ENCODE measurements around the gene KIFC1. TPM values are rescaled to one million over a fixed set of nuclear protein-coding genes. Genes with fewer than 3 reads are reported as not detected.

Gene KIFC1
- total and polyA plus RNA-seq, 2 donors from 2014 or later, result 2.3 TPM; not detected in 1

- Histone ChIP-seq H3K27ac (ENCODE audit: low read depth in 2 of 2, low read length in 2 of 2) (no peak overlapping the region), H3K9ac (ENCODE audit: low read length in 3 of 3) (no peak overlapping the region), H3K9me3 (ENCODE audit: control insufficient read depth in 2 of 3, insufficient read depth in 1 of 3, low read length in 3 of 3) (no peaks in the 10 kb centered on the region), H3K27me3 (ENCODE audit: control insufficient read depth, insufficient read depth, low read length) (no peaks in the 10 kb centered on the region), H3K4me3 (ENCODE audit: low read length in 3 of 3) (no peak overlapping the region), H3K36me3 (ENCODE audit: control insufficient read depth in 2 of 3, insufficient read depth in 3 of 3, low read length in 3 of 3) (peaks cover 0 to 5% (median 0%) of the 10 kb centered on the region in 3 donors), H3K4me1 (ENCODE audit: control insufficient read depth in 2 of 3, insufficient read depth in 2 of 3, low read depth in 1 of 3, low read length in 3 of 3) (no peaks in the 10 kb centered on the region)
- FAIRE-seq, result no peak
- no peak for TF ChIP-seq CTCF (IDR thresholded peaks at IDR 0.05; ENCODE audit: borderline replicate concordance, extremely low read depth, insufficient read depth)
- DNase-seq, result no peak
- intact Hi-C loops (cut with DNase I), result no loop called here
Observed at GRCh38 chr6:33446356-33446755, 54.7 kb downstream of the KIFC1 start.

- H3K4me1 ChIP-seq (ENCODE audit: control insufficient read depth in 2 of 3, insufficient read depth in 2 of 3, low read depth in 1 of 3, low read length in 3 of 3), result peaks cover 0 to 9% (median 0%) of the 10 kb centered on the region in 3 donors
- H3K4me3 ChIP-seq (ENCODE audit: low read length in 3 of 3), result no peak overlapping the region
- no peak for TF ChIP-seq CTCF (IDR thresholded peaks at IDR 0.05; ENCODE audit: borderline replicate concordance, extremely low read depth, insufficient read depth)
- no peak overlapping the region for H3K27ac ChIP-seq (ENCODE audit: low read depth in 2 of 2, low read length in 2 of 2)
- no peaks in the 10 kb centered on the region for H3K36me3 ChIP-seq (ENCODE audit: control insufficient read depth in 2 of 3, insufficient read depth in 3 of 3, low read length in 3 of 3)
- H3K9me3 ChIP-seq (ENCODE audit: control insufficient read depth in 2 of 3, insufficient read depth in 1 of 3, low read length in 3 of 3), result no peaks in the 10 kb centered on the region
- DNase-seq, result no peak
- no peaks in the 10 kb centered on the region for H3K27me3 ChIP-seq (ENCODE audit: control insufficient read depth, insufficient read depth, low read length)
- intact Hi-C loops (cut with DNase I), result no loop called here
- H3K9ac ChIP-seq (ENCODE audit: low read length in 3 of 3), result no peak overlapping the region
- no peak for FAIRE-seq
Observed at GRCh38 chr6:33450434-33450833, 58.8 kb downstream of the KIFC1 start.

- FAIRE-seq, result no peak
- DNase-seq, result peak in 1 of 5 donors; percentile 39
- no peaks in the 10 kb centered on the region for H3K27me3 ChIP-seq (ENCODE audit: control insufficient read depth, insufficient read depth, low read length)
- H3K4me3 ChIP-seq (ENCODE audit: low read length in 3 of 3), result no peak overlapping the region
- intact Hi-C loops (cut with DNase I), result no loop called here
- H3K4me1 ChIP-seq (ENCODE audit: control insufficient read depth in 2 of 3, insufficient read depth in 2 of 3, low read depth in 1 of 3, low read length in 3 of 3), result peaks cover 0 to 9% (median 0%) of the 10 kb centered on the region in 3 donors
- peaks cover 0 to 3% (median 0%) of the 10 kb centered on the region in 3 donors for H3K36me3 ChIP-seq (ENCODE audit: control insufficient read depth in 2 of 3, insufficient read depth in 3 of 3, low read length in 3 of 3)
- no peaks in the 10 kb centered on the region for H3K9me3 ChIP-seq (ENCODE audit: control insufficient read depth in 2 of 3, insufficient read depth in 1 of 3, low read length in 3 of 3)
- no peak for TF ChIP-seq CTCF (IDR thresholded peaks at IDR 0.05; ENCODE audit: borderline replicate concordance, extremely low read depth, insufficient read depth)
- H3K9ac ChIP-seq (ENCODE audit: low read length in 3 of 3), result no peak overlapping the region
- no peak overlapping the region for H3K27ac ChIP-seq (ENCODE audit: low read depth in 2 of 2, low read length in 2 of 2)
Observed at GRCh38 chr6:33451606-33452005, 60.0 kb downstream of the KIFC1 start.

- peaks cover 0 to 3% (median 3%) of the 10 kb centered on the region in 3 donors for H3K36me3 ChIP-seq (ENCODE audit: control insufficient read depth in 2 of 3, insufficient read depth in 3 of 3, low read length in 3 of 3)
- H3K27me3 ChIP-seq (ENCODE audit: control insufficient read depth, insufficient read depth, low read length), result no peaks in the 10 kb centered on the region
- H3K27ac ChIP-seq (ENCODE audit: low read depth in 2 of 2, low read length in 2 of 2), result no peak overlapping the region
- H3K4me3 ChIP-seq (ENCODE audit: low read length in 3 of 3), result no peak overlapping the region
- intact Hi-C loops (cut with DNase I), result no loop called here
- H3K9me3 ChIP-seq (ENCODE audit: control insufficient read depth in 2 of 3, insufficient read depth in 1 of 3, low read length in 3 of 3), result no peaks in the 10 kb centered on the region
- no peak for TF ChIP-seq CTCF (IDR thresholded peaks at IDR 0.05; ENCODE audit: borderline replicate concordance, extremely low read depth, insufficient read depth)
- peak in 1 of 5 donors; percentile 44 for DNase-seq
- peaks cover 0 to 9% (median 0%) of the 10 kb centered on the region in 3 donors for H3K4me1 ChIP-seq (ENCODE audit: control insufficient read depth in 2 of 3, insufficient read depth in 2 of 3, low read depth in 1 of 3, low read length in 3 of 3)
- FAIRE-seq, result no peak
- peak overlapping the region in 1 of 3 donors; percentile 19 for H3K9ac ChIP-seq (ENCODE audit: low read length in 3 of 3)
Observed at GRCh38 chr6:33452496-33452895, 60.9 kb downstream of the KIFC1 start.
